Measurements from ENCODE around the gene SHB. TPM values are rescaled to one million over a fixed set of nuclear protein-coding genes. Genes with fewer than 3 reads are reported as not detected.

Gene SHB
- total and polyA plus RNA-seq, 2 of the 8 experiments (the other 6 are each of a cell fraction or from before 2014, with no cell fraction given) = 4.1 to 12.6 TPM

- Histone ChIP-seq H4K8ac (ENCODE audit: extremely low read depth, insufficient read depth, low read length) (no peak overlapping the region), H3K18ac (ENCODE audit: extremely low read depth, low read length) (no peak overlapping the region), H3K36me3 (ENCODE audit: control insufficient read depth in 2 of 4, insufficient read depth in 4 of 4, low read length in 3 of 4) (peaks cover 0 to 22% (median 2%) of the 10 kb centered on the region in 4 experiments; a peak in 3 of 8 replicates), H3K9ac (replicated peaks in 1 of 4; ENCODE audit: extremely low read depth in 1 of 4, low read depth in 3 of 4, low read length in 3 of 4) (no peak overlapping the region), H3K4ac (replicated peaks; ENCODE audit: insufficient read length, low read depth, low read length) (no peak overlapping the region), H3K79me2 (ENCODE audit: control insufficient read depth in 1 of 2, insufficient read depth in 2 of 2, low read length in 2 of 2) (no peaks in the 10 kb centered on the region), H2BK15ac (ENCODE audit: low read length) (no peak overlapping the region), H3K14ac (ENCODE audit: insufficient read length) (no peak overlapping the region), H3K23ac (ENCODE audit: insufficient read length) (no peak overlapping the region), H2BK20ac (ENCODE audit: low read length) (no peak overlapping the region), H3K4me3 (ENCODE audit: extremely low read depth in 1 of 4, insufficient read depth in 2 of 4, low read depth in 3 of 4, low read length in 4 of 4) (no peak overlapping the region), H2AFZ (ENCODE audit: low read length) (no peak overlapping the region), H3K27me3 (replicated peaks in 1 of 4; ENCODE audit: control insufficient read depth in 3 of 4, extremely low read depth in 1 of 4, insufficient read depth in 3 of 4, low read length in 3 of 4) (no peaks in the 10 kb centered on the region), H2BK12ac (ENCODE audit: low read depth, low read length) (no peak overlapping the region), H4K91ac (replicated peaks; ENCODE audit: insufficient read length, low read length) (no peak overlapping the region), H3K23me2 (ENCODE audit: low read depth, low read length) (no peaks in the 10 kb centered on the region), H3K27ac (ENCODE audit: low read depth, low read length) (no peak overlapping the region), H3K4me2 (ENCODE audit: insufficient read depth in 1 of 2, low read depth in 2 of 2, low read length in 2 of 2) (no peak overlapping the region), H2BK120ac (replicated peaks; ENCODE audit: low read depth, low read length) (no peak overlapping the region), H2AK5ac (ENCODE audit: low read depth, low read length) (no peak overlapping the region), H3K4me1 (replicated peaks in 1 of 4; ENCODE audit: control insufficient read depth in 3 of 4, insufficient read depth in 4 of 4, low read length in 3 of 4) (no peaks in the 10 kb centered on the region), H2BK5ac (ENCODE audit: low read depth, low read length) (no peak overlapping the region), H4K20me1 (replicated peaks in 1 of 2; ENCODE audit: control insufficient read depth in 1 of 2, insufficient read depth in 2 of 2, low read length in 2 of 2) (peaks cover 0 to 2% of the 10 kb centered on the region in 2 experiments), H3K79me1 (ENCODE audit: low read depth, low read length) (no peaks in the 10 kb centered on the region; the same call in 1 of the 2 replicates), H4K5ac (ENCODE audit: insufficient read length, low read depth, low read length) (no peak overlapping the region), H3K9me3 (ENCODE audit: insufficient read depth in 2 of 2, low read depth in 1 of 2, low read length in 1 of 2) (peaks cover 0 to 3% of the 10 kb centered on the region in 2 experiments; a peak in 1 of 4 replicates), H3K56ac (replicated peaks; ENCODE audit: insufficient read length, low read depth, low read length) (no peak overlapping the region)
- ChIA-PET POLR2A (ENCODE audit: partially characterized antibody) (interaction anchor here (0.9 kb wide), 1 partner anchor 9 kb away, joined by 3 read pairs; no protein-coding TSS in a partner anchor), CTCF (ENCODE audit: partially characterized antibody) (interaction anchor here (0.6 kb wide), 1 partner anchor 23 kb away, joined by 3 read pairs; no protein-coding TSS in a partner anchor)
- DNase-seq (ENCODE audit: low read depth in 1 of 2, low spot score in 2 of 2) (no peak), FAIRE-seq (no peak)
- TF ChIP-seq SIRT6 (IDR thresholded peaks at IDR 0.05; ENCODE audit: low read length) (no peak), TBP (IDR thresholded peaks at IDR 0.05; ENCODE audit: low read depth, low read length) (no peak), BRCA1 (IDR thresholded peaks at IDR 0.05; ENCODE audit: low read depth, low read length) (no peak), MAFK (IDR thresholded peaks at IDR 0.05; ENCODE audit: low read depth, low read length) (no peak), SIN3A (conservative IDR thresholded peaks at IDR 0.05 in 1 of 2, IDR thresholded peaks at IDR 0.05 in 1 of 2; ENCODE audit: low read depth in 1 of 2, low read length in 2 of 2) (no peak), ZNF274 (IDR thresholded peaks at IDR 0.05; ENCODE audit: borderline replicate concordance, extremely low read depth, low read length) (no peak), RXRA (IDR thresholded peaks at IDR 0.05; ENCODE audit: insufficient read depth, low read depth, low read length) (no peak), POLR2AphosphoS5 (IDR thresholded peaks at IDR 0.05; ENCODE audit: low read depth, low read length) (no peak), EGR1 (IDR thresholded peaks at IDR 0.05; ENCODE audit: borderline replicate concordance, low read depth, low read length) (no peak), BCL11A (IDR thresholded peaks at IDR 0.05; ENCODE audit: low read depth in 2 of 2, low read length in 2 of 2) (no peak), JUND (IDR thresholded peaks at IDR 0.05; ENCODE audit: low read length) (no peak), SIX5 (IDR thresholded peaks at IDR 0.05; ENCODE audit: low read depth, low read length) (no peak), NANOG (IDR thresholded peaks at IDR 0.05; ENCODE audit: insufficient read depth, low read depth, low read length, poor library complexity, severe bottlenecking) (no peak)
Observed at GRCh38 chr9:37889536-37889935, 179.5 kb downstream of the SHB start.
